HAP-1 (cell line): ENCODE data around the gene RHNO1.

ENCODE experiments used
- DNase-seq, 2 experiments: peaks; one replicate each; pipeline ENCODE4 v3.0.0-alpha.2; 2016 to 2020; ENCODE audit warnings: low spot score in 2 of 2
- H3K27me3 ChIP-seq: fragments of 250-450 bp; sonication (Bioruptor Pico); 2 replicates; pipeline ENCODE4 v1.5.1; 2020; ENCODE audit warnings: low read depth, mild to moderate bottlenecking, moderate library complexity
- H3K36me3 ChIP-seq: fragments of 250-450 bp; sonication (Bioruptor Pico); replicated peaks from 2 replicates; pipeline ENCODE4 v1.5.1; 2020; ENCODE audit warnings: mild to moderate bottlenecking
- H3K4me1 ChIP-seq: fragments of 250-450 bp; sonication (Bioruptor Pico); 2 replicates; pipeline ENCODE4 v1.5.1; 2020; ENCODE audit warnings: mild to moderate bottlenecking
- H3K4me3 ChIP-seq: fragments of 250-450 bp; sonication (Bioruptor Pico); 2 replicates; pipeline ENCODE4 v1.5.1; 2020; ENCODE audit warnings: mild to moderate bottlenecking, moderate library complexity
- H3K9me3 ChIP-seq: fragments of 250-450 bp; sonication (Bioruptor Pico); 2 replicates; pipeline ENCODE4 v1.5.1; 2020; ENCODE audit warnings: mild to moderate bottlenecking, moderate library complexity
- in situ Hi-C: fragments of 300-500 bp; cut with MboI; formaldehyde crosslinking; loops from 3 replicates; pipeline ENCODE4 v1.14.3; 2020; ENCODE audit warnings: low sequenced_read_pairs, inconsistent platforms, mixed read lengths

The RHNO1 gene, protein sequence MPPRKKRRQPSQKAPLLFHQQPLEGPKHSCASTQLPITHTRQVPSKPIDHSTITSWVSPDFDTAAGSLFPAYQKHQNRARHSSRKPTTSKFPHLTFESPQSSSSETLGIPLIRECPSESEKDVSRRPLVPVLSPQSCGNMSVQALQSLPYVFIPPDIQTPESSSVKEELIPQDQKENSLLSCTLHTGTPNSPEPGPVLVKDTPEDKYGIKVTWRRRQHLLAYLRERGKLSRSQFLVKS

DNA sequence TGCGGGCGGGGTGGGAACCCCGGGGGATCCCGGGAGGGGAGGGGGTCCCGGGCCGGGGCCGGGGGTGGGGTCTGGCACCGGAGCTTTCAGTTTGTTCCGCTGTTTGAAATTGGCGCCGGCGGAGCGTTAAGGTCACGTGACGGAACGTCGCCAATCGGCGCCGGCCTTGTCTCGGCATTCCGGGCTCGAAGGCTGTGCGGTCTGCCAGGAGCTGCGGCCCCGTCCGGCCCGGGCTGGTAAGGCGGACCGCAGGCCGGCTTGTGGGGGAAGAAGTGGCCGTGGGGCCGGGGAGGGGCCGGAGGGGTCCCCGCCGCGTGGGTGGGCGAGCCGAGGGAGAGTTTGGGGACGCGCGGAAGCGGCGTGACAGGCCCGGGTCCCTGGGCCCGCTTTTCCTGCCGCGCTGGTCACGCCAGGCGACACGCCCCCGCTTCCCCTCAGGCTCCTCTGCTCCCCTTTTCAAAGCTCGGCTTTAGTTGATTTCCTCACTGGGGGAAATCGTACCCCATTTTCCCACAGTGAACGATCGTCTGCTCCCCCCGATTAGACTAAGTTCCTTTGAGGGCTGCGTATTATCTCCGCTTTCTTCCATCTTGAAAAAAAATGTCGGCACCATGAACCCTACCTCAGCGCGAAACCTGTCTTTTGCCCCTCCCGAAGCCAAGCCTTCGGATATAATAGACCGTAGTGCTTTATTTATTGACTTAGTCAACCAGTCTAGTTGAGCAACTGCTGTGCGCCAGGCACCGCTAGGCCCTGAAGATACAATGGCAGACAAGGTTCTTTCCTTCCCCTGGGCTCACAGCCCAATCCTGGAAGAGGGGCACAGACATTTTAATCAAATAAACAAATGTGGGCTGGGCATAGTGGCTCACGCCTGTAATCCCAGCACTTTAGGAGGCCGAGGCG lies at the start of gene RHNO1, which contains the start of gene FOXM1:
Gene RHNO1 (plus strand): TSS at position 177 of the 906 bp plus-strand sequence. CDS start 8,144 bp downstream, outside the sequence.
Gene FOXM1 (minus strand): TSS at position 128 of the 906 bp plus-strand sequence. CDS start 2,696 bp downstream, outside the sequence.
- H3K4me1 ChIP-seq = peaks cover 16% of the 10 kb centered on the region
- peaks cover 50% of the 10 kb centered on the region for H3K36me3 ChIP-seq
- H3K4me3 ChIP-seq = peak within 1 kb of the TSS; percentile 73
- DNase-seq = peak; percentile 81 to 92
- H3K9me3 ChIP-seq = no peaks in the 10 kb centered on the region
- in situ Hi-C loops = no loop called here
- no peaks in the 10 kb centered on the region for H3K27me3 ChIP-seq

DNA sequence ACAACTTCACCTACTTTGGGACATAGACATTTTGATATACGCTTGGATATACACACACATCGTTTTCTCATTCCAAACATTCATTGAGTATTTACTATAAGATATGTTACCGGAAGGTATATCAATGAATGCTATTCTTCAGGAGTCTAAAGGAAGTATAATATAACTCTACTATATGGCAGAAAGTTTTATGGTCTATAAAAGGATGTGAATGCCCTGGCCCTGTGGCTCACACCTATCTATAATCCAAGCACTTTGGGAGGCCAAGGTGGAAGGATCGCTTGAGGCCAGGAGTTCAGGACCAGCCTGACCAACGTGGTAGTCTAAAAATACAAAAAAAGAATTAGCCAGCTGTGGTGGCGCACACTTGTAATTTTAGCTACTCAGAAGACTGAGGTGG lies 47.7 kb upstream of the RHNO1 start:
- in situ Hi-C loops = no loop called here
- Histone ChIP-seq H3K9me3 (no peaks in the 10 kb centered on the region), H3K27me3 (no peaks in the 10 kb centered on the region), H3K4me3 (no peak overlapping the region), H3K4me1 (peaks cover 3% of the 10 kb centered on the region), H3K36me3 (peaks cover 56% of the 10 kb centered on the region)
- no peak for DNase-seq

DNA sequence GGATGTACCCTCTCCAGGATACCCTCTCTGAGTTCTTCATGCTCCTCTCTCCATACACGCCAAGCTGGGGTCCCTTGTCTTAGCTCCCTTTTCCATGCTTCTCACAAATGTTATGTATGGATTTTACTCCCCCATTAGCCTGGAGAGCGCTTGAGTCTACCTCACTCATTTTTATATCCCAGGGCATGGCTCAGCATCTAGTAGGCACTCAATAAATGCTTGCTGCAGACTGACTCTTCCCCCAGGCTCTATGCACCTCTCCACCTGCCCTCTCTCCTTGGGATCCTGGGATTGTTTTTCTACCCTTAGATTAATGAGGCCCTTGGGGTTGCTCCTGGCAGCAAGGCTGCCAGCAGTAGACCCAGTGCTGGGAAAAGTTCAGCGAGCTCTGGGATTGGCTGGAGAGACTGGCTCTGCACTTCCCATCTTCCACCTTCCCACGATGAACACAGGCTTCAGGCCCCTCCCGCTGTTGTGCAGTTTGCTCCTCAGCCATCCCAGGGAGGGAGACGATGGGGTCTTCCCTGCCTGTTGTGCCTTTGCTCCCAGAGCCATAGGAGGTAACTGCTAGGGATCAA lies 44.4 kb upstream of the RHNO1 start:
- Histone ChIP-seq H3K9me3 (no peaks in the 10 kb centered on the region), H3K36me3 (peaks cover 23% of the 10 kb centered on the region), H3K4me3 (no peak overlapping the region), H3K27me3 (no peaks in the 10 kb centered on the region), H3K4me1 (no peaks in the 10 kb centered on the region)
- in situ Hi-C loops = no loop called here
- DNase-seq = no peak

DNA sequence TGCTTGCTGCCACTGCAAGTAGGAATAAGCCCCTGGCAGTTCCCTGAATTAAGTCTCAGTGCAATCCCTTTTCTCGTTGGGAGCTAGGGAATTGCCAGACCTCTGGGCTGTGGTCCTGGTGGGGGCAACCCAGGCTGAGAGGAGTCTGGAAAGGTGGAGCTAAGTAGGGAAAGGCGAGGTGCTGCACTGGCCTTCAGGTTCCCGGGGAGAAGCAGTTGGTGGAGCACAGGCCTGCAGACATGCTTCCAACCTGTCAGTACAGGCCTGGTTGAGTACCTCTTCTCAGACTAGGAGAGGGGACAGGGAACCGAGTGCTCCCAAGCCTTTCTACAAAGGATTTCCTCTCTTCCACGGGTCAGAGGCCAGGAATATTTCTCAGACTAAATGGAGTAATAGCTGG lies 43.7 kb upstream of the RHNO1 start:
- H3K27me3 ChIP-seq = no peaks in the 10 kb centered on the region
- peaks cover 16% of the 10 kb centered on the region for H3K36me3 ChIP-seq
- DNase-seq = no peak
- no peaks in the 10 kb centered on the region for H3K9me3 ChIP-seq
- no peaks in the 10 kb centered on the region for H3K4me1 ChIP-seq
- in situ Hi-C loops = no loop called here
- H3K4me3 ChIP-seq = no peak overlapping the region

DNA sequence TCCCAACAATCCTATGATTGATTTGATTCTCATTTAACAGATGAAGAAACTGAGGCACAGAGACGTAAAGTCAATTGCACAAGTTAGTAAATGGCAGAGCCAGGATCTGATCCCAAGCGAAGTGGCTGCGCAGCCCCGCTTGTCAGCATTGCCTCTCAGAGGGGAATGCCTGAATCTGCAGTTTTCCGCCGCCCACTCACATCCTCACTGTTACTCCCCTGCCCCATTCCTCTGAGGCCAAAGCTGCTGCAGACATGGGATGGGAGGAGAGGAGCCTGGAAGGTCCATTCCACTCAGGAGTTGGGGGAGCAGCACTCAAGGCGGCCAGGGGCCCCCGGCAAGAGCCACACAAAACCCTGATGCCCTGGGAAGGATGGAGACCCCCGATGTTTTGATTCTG lies 43.2 kb upstream of the RHNO1 start:
- Histone ChIP-seq H3K4me3 (no peak overlapping the region), H3K27me3 (no peaks in the 10 kb centered on the region), H3K4me1 (no peaks in the 10 kb centered on the region), H3K36me3 (peaks cover 13% of the 10 kb centered on the region; the same call in 1 of the 2 replicates), H3K9me3 (no peaks in the 10 kb centered on the region)
- in situ Hi-C loops = no loop called here
- DNase-seq = no peak

DNA sequence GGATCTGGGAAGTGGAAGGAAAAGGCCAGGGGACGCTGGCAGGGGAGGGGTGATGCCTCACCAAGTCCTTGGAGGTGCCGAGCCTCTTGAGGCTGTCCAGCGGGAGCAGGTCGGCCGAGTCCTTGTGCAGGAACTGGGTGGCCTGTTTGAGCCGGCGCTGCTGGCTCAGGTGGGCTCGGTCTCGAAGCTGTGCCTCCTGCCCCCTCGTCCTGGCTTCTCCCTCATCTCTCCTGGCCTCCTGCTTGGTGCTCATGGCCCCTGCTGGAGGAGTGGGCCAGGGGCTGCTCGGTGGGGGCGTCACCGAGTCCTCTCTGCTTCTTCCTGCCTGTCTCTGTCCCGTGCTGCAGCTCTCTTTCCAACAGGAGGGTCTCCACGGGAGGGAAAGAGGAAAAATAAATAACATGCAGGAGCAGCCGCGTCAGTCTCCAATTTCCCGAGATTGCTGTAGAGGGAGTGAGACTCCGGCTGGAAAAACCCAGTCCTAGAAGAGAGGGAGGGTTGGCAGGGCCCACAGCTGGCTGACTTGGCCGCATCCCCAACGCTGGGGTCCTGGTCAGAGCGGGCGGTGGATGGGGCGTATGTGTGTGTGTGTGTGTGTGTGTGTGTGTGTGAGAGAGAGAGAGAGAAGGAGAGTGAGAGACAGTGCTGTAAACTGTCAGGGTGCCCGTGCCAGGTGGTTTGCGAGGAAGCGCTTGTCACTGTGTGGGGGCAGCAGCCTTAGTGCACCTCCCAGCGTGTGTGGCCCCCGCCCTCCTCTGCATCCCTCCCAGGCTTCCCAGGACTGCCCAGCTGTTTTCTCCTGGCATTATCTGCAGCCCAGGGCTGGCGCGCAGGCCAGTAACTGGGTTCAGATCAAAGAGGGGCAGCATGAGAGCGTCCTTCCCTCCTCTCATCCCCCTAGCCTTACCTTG lies 42.2 kb upstream of the RHNO1 start, which contains the start of gene NRIP2:
Gene NRIP2 (minus strand): TSS at position 455 of the 911 bp plus-strand sequence. CDS start 52 bp downstream, at position 403.
- Histone ChIP-seq H3K27me3 (no peaks in the 10 kb centered on the region), H3K36me3 (peaks cover 15% of the 10 kb centered on the region; the same call in 1 of the 2 replicates)
- no peak for DNase-seq

DNA sequence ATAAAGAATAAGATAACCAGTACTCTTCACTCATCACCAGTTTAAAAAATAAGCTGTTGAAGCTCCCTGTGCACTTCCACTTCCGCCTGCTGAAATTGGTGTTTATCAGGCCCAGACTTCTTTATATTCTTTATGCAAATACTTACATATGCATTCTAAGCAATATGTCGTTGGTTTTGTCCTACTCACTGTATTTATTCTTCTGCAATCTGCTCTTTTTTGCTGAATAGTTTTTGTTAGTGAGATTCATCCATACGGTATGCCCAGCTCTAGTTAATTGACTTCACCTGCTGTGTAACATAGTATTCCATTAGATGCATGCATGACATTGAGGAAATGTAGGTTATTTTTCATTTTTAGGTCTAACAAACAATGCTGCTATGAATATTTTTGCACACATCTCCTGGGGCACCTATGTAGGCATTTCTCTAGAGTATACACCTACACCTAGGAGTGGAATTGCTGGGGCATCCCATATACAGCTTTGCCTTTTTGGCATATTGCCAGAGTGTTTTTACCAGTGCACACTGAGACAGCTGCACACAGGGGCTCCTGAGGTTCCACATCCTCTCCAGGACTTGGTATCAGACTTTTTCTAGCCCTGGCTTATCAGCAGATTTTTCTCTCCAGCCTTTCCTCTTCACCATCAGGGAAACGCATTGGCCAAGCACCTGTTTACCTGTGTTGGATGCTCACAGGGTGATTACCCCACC lies 41.2 kb upstream of the RHNO1 start:
- H3K27me3 ChIP-seq = no peaks in the 10 kb centered on the region
- no peak for DNase-seq
- in situ Hi-C loops = no loop called here
- H3K4me3 ChIP-seq = no peak overlapping the region
- no peaks in the 10 kb centered on the region for H3K9me3 ChIP-seq
- H3K4me1 ChIP-seq = no peaks in the 10 kb centered on the region
- H3K36me3 ChIP-seq = peaks cover 9% of the 10 kb centered on the region; the same call in 1 of the 2 replicates

More for the DNA sequence above, 42.2 kb upstream of the RHNO1 start, which contains the start of gene NRIP2:
- Histone ChIP-seq H3K4me1 (no peaks in the 10 kb centered on the region), H3K4me3 (no peak within 1 kb of the TSS), H3K9me3 (no peaks in the 10 kb centered on the region)
- in situ Hi-C loops = no loop called here

DNA sequence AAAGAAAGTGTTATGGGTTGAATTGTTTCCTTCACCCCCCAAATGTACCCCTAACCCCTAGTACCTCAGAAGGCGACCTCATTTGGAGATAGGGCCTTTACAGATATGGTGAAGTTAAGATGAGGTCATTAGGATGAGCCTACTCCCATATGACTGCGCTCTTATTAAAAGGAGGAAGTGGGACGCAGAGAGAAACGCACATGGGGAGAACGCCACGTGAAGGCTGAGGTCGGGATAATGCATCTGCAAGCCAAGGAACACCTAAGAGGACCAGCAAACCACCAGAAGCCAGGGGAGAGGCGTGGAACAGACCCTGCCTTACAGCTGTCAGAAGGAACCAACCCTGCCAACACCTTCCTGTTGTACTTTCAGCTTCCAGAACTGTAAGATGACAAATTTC lies 40.4 kb upstream of the RHNO1 start:
- DNase-seq = no peak
- no peaks in the 10 kb centered on the region for H3K4me1 ChIP-seq
- peaks cover 9% of the 10 kb centered on the region; the same call in 1 of the 2 replicates for H3K36me3 ChIP-seq
- in situ Hi-C loops = no loop called here
- H3K27me3 ChIP-seq = no peaks in the 10 kb centered on the region
- no peaks in the 10 kb centered on the region for H3K9me3 ChIP-seq
- H3K4me3 ChIP-seq = no peak overlapping the region

DNA sequence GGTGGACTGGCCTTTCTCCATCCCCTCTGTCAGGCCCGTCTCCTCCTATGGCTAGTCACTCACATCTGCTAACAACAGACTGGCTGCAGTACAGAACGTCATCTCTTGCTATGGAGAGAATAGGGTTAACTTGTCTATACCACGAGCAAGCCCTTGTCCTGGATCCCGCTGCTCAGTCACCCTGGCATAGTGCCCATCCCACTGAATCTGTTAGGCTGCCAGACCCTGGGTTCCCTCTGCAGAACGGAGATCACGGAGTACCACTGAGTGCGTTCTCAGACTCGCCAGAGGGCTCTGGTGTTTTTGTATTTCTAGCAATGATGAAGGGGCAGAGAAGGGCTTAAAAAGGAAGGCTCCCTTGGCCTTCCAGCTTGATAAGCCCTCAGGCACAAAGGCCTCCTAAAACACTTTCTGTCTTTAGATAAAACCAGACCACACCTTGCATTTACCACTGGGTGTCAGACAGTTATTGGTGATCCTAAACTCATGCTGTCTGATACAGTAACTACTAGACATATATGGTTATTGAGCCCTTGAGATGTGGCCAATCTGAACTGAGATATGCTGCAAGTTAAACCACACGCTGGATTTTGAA lies 35.9 kb upstream of the RHNO1 start:
- Histone ChIP-seq H3K9me3 (no peaks in the 10 kb centered on the region), H3K4me1 (no peaks in the 10 kb centered on the region), H3K4me3 (no peak overlapping the region), H3K27me3 (no peaks in the 10 kb centered on the region), H3K36me3 (peaks cover 9% of the 10 kb centered on the region; the same call in 1 of the 2 replicates)
- DNase-seq = no peak
- in situ Hi-C loops = no loop called here

DNA sequence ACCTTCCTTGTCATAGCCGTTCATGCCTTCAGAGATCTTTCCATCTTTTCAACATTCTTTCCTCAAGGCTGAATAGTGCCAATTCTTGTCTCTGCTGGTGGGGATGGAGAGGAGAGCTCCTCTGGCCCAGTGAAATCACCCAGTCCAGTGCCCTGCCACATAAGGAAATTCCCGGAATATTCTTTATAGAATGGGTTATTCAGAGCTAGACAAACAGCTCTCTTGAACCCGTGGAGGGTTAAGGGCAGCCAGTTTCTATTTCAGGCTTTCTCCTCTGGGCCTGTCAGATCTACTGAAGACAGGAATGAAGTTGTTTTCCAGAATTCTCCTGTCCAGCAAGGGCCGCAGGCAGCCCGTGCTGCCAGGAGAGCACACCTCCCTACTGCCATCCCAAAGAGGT lies 34.1 kb upstream of the RHNO1 start:
- no peak for DNase-seq
- H3K27me3 ChIP-seq = no peaks in the 10 kb centered on the region
- H3K4me3 ChIP-seq = no peak overlapping the region
- in situ Hi-C loops = no loop called here
- H3K4me1 ChIP-seq = no peaks in the 10 kb centered on the region
- peaks cover 9% of the 10 kb centered on the region; the same call in 1 of the 2 replicates for H3K36me3 ChIP-seq
- H3K9me3 ChIP-seq = no peaks in the 10 kb centered on the region

DNA sequence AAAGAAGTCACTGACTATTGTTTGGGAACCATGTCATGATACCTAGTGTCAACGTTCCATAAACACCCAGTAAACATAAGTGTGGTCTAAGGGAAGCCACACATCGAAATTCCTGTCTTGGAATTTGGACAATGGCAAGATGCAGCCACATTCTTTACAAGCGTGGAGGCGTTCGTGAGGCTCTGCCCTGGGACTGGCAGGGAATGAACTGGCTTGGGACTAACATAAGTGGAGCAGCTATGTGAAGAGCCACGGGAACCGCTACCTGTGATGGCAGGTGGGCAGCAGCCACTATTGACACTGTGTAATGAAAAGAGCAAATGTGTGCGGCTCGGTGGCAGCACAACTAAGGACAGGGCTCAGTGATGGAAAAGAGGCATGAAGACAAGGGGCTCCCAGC lies 32.2 kb upstream of the RHNO1 start:
- Histone ChIP-seq H3K4me3 (no peak overlapping the region), H3K36me3 (peaks cover under 1% of the 10 kb centered on the region; the same call in 1 of the 2 replicates), H3K27me3 (no peaks in the 10 kb centered on the region), H3K9me3 (no peaks in the 10 kb centered on the region), H3K4me1 (no peaks in the 10 kb centered on the region)
- in situ Hi-C loops = no loop called here
- DNase-seq = no peak

DNA sequence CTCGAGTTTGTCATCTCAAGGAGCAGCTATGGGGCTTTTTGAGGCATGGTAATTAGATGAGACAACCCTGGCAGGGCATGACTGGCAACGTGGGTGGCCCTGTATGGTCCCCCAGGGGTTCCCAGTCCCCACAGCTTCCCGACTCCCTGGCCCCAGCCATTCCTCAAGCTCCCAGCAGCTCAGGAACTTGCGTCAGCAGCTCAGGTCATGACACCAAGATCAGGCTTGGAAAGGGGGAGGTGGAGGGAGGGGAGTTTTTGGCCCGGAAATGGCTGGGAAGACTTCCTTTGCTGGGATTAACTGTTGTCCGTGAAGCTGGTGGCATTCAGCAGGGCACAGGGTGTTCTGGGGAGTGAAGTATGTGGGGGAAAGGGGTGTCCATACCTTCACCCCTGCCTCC lies 31.7 kb upstream of the RHNO1 start:
- in situ Hi-C loops = no loop called here
- no peak for DNase-seq
- no peaks in the 10 kb centered on the region for H3K9me3 ChIP-seq
- no peaks in the 10 kb centered on the region for H3K27me3 ChIP-seq
- no peak overlapping the region for H3K4me3 ChIP-seq
- H3K36me3 ChIP-seq = no peaks in the 10 kb centered on the region; the same call in 1 of the 2 replicates
- no peaks in the 10 kb centered on the region for H3K4me1 ChIP-seq
